GM10266 (cell line): ENCODE results near the gene KRT38.
"Not testable (repeated sequence)": the region's sequence is repeated elsewhere in the genome, so short reads cannot be mapped to it uniquely, and the experiment has no call there.

ENCODE experiments used
- DNase-seq: peaks from one replicate; pipeline ENCODE4 v3.0.0; 2012; ENCODE audit errors: extremely low spot score
- TF ChIP-seq, protein P1 (sequence below): IDR thresholded peaks from 2 replicates; pipeline ENCODE4 v1.5.1; 2012; ENCODE audit warnings: mild to moderate bottlenecking, low read depth; ENCODE audit not compliant: control insufficient read depth, insufficient read depth; ENCODE audit errors: missing control alignments

The KRT38 gene

DNA sequence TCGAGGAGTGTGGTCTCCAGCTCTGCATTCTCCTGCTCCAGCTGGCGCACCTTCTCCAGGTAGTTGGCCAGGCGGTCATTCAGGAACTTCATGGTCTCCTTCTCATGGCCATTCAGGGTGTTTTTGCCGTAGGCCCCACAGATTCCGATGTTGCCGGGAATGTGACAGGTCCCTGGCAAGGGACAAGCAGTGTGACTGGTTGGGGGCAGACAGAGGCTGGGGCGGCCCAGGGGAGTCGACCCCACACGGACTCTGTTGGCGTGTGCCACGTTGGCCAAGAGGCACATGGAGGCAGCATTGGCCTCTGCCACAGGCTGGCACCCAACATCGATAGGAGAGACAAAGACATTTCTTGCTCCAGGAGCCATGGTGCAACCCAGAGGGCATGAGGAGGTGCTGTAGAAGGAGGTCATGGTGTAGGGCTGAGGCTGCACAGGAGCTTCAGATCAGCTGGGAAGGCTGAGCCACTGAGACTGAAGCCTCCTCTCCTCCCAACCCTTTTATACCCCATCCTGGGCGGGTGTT is 16.6 kb downstream of the KRT38 start, which contains the start of gene KRT37:
Gene KRT37 (minus strand): TSS at position 475 of the 525 bp plus-strand sequence. CDS start 62 bp downstream, at position 413.
- TF ChIP-seq, protein P1, sequence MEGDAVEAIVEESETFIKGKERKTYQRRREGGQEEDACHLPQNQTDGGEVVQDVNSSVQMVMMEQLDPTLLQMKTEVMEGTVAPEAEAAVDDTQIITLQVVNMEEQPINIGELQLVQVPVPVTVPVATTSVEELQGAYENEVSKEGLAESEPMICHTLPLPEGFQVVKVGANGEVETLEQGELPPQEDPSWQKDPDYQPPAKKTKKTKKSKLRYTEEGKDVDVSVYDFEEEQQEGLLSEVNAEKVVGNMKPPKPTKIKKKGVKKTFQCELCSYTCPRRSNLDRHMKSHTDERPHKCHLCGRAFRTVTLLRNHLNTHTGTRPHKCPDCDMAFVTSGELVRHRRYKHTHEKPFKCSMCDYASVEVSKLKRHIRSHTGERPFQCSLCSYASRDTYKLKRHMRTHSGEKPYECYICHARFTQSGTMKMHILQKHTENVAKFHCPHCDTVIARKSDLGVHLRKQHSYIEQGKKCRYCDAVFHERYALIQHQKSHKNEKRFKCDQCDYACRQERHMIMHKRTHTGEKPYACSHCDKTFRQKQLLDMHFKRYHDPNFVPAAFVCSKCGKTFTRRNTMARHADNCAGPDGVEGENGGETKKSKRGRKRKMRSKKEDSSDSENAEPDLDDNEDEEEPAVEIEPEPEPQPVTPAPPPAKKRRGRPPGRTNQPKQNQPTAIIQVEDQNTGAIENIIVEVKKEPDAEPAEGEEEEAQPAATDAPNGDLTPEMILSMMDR, result no peak
- no peak for DNase-seq

DNA sequence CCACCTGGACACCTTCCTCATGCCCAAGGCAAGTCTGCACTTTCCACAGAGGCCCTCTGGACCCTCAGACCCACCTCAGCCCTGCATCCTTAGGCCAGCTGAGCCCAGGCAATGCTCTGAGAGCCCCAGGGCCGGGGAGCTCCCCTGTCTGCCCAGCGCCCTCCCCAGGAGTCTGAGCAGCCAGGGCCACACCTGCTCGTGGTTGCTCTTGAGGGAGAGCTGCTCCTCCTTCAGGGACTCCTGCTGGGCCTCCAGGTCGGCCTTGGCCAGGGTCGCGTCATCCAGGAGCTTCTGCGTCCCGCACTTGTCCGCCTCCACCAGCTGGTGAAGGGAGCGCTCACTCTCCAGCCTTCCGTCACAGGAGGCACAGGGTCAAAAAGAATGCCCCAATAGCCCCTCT is 18.2 kb downstream of the KRT38 start:
- DNase-seq, result not testable (repeated sequence)

DNA sequence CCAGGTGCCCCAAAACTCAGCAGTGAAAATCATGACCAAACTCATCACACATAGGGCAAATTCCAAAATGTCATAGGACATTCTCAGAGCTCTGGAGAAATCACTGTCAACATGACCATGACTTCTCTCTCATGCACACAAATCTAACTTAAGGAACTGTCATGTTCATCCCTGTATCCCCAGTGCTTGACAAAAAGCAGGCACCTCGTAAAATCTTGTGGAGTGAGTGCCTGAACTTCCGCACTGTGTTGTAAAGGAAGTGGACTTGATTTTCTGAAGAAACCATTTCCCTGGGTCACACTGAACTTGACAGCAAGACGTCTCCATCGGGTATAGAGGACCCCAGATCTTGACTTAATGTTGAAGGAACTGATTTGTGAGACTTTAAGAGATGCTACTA is 19.2 kb downstream of the KRT38 start:
- no peak for DNase-seq
- TF ChIP-seq, protein P1, result no peak

DNA sequence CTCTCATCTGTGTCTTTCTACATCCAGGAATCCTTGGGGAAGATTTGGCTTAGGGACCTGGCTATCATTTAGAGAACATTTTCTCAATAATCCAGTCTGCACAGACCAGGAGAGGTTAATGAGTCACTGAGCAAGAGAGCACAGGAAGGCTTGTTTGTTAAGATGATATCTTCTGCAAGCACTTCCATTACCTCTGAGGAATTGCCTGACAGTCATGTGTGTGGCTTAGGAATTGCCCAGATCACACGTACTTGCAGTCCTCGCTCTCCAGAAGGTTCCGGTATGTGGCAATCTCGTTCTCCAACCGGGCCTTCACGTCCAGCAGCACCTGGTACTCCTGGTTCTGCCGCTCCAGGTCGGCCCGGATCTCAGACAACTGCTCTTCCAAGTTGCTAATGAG is 19.7 kb downstream of the KRT38 start:
- no peak for DNase-seq
- TF ChIP-seq, protein P1, result no peak

DNA sequence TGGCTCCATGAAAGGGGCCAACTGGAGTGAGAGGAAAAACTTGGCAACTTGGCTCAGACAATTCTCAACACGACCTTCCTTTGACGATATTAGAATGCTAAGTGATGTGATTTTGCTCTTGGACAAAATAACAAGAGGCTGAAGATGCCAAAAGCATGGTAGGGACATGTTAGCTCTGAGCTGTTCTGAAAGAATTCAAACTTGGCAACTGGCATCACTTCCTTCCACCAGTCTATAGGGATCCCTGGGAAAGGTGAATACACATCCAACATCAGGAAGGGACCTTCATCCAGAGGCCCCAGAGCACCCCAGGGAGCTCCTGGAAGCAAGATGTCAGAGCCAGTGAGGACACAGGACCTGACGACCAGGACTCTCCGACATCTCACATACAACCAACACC is 20.6 kb downstream of the KRT38 start:
- no peak for DNase-seq
- TF ChIP-seq, protein P1, result no peak

DNA sequence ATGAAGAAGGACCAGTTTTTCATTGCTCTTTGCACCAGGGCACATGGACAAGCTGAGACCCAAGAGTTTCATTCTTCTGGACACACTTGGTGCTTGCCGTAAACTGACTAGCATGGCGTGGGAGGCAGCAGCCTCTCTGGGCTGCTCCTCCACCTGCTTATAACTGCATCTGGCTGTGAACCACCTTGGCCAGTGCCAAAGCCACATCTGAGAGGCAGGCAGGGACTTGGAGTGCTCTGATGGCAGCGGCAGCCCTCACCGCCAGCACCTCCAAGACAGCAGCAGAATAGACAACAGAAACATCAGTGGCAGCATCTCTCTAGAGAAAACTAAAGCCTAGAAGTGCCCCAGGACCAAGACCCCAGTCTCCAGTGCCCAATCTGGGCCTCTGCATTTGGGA is 21.1 kb downstream of the KRT38 start:
- no peak for DNase-seq
- TF ChIP-seq, protein P1, result no peak

DNA sequence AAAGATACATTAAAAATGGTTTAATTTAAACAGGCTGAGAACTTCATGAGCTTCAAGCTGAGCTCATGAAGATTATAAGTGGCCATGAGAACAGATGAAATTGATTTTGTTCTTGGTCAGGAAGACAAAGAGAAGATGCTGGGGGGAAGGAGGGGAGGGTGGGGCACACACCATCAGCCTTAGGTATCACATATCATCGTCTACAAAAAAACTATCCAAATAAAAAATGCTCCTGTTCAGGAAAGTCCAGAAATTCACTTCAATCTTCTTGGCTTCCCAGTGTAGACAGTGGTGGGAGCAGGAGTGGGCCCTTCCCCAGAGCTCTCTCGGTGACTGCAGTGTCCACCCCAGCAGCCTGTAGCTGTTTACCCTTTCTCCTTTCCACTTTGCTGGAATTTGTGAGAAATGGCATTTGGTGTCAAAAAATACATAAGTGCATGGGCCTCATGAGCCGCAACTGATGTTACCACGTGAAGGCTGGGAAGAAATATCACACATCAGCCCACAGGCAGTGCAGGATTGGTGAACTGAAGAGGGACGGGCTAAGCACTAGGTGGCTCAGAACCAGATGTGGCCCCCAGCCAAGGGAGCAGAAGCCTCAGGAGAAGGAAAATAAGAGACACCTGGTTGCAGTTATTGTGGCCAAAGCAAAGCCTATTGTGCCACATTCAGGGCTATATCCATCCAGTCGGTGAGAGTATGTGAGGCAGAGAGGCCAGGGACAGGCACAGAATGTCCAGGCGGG is 22.5 kb downstream of the KRT38 start:
- DNase-seq, result no peak
- TF ChIP-seq, protein P1, result no peak
